OCI-LY7 (cell line): ENCODE data around the gene TBC1D13. TPM values are rescaled to one million over a fixed set of nuclear protein-coding genes. Genes with fewer than 3 reads are reported as not detected.

ENCODE experiments used
- BruUV-seq: library from RNA; stranded (reverse); fragments of 400-500 nt; replicated peaks from 2 replicates; lab custom pipeline; 2021; lab: Mats Ljungman, UMichigan
- CTCF ChIA-PET: fragments of 300-600 bp; sonication (Branson Sonifier 250); formaldehyde crosslinking; loops from one replicate; lab custom pipeline; 2022; ENCODE audit warnings: antibody characterized with exemption; ENCODE audit not compliant: unreplicated experiment; lab: Charles Lee
- POLR2A ChIA-PET: fragments of 300-600 bp; sonication (Branson Sonifier 250); formaldehyde crosslinking; loops from one replicate; lab custom pipeline; 2022; ENCODE audit warnings: antibody characterized with exemption; lab: Charles Lee
- DNase-seq: peaks from one replicate; pipeline ENCODE4 v3.0.0-alpha.2; 2015; ENCODE audit warnings: low spot score
- H2AFZ ChIP-seq: fragments of 200-600 bp; sonication (generic), shearing (Covaris generic); 2 replicates; pipeline ENCODE4 v1.6.1; 2014; ENCODE audit warnings: mild to moderate bottlenecking, antibody characterized with exemption, low read length, moderate library complexity
- H3K27ac ChIP-seq: fragments of 200-600 bp; sonication (generic); 2 replicates; pipeline ENCODE4 v1.5.1; 2014; ENCODE audit warnings: mixed run types, low read depth, mild to moderate bottlenecking, moderate library complexity, low read length, inconsistent platforms; ENCODE audit not compliant: poor library complexity, severe bottlenecking
- H3K36me3 ChIP-seq: fragments of 200-600 bp; sonication (generic); 2 replicates; pipeline ENCODE4 v1.6.1; 2014; ENCODE audit warnings: mild to moderate bottlenecking, antibody characterized with exemption, low read length, moderate library complexity, mixed read lengths; ENCODE audit not compliant: insufficient read depth
- H3K4me1 ChIP-seq: fragments of 200-600 bp; sonication (generic); 2 replicates; pipeline ENCODE4 v1.5.1; 2014; ENCODE audit warnings: mild to moderate bottlenecking, low read length; ENCODE audit not compliant: insufficient read depth, poor library complexity, severe bottlenecking
- H3K4me2 ChIP-seq: fragments of 200-600 bp; sonication (generic); 2 replicates; pipeline ENCODE4 v1.6.1; 2014; ENCODE audit warnings: mild to moderate bottlenecking, low read length
- H3K4me3 ChIP-seq: fragments of 200-600 bp; sonication (generic); 2 replicates; pipeline ENCODE4 v1.5.1; 2014; ENCODE audit warnings: mild to moderate bottlenecking, low read depth, low read length; ENCODE audit not compliant: poor library complexity, severe bottlenecking
- H3K79me2 ChIP-seq: fragments of 200-600 bp; sonication (generic); 2 replicates; pipeline ENCODE4 v1.6.1; 2016; ENCODE audit warnings: low read depth, mild to moderate bottlenecking, low read length, moderate library complexity, mixed read lengths; ENCODE audit not compliant: insufficient read depth
- H3K9me2 ChIP-seq: fragments of 200-600 bp; sonication (generic); 2 replicates; pipeline ENCODE4 v1.6.1; 2016; ENCODE audit warnings: mild to moderate bottlenecking, low read length, mixed read lengths; ENCODE audit not compliant: insufficient read depth
- H3K9me3 ChIP-seq: fragments of 200-600 bp; sonication (generic); 2 replicates; pipeline ENCODE4 v1.6.1; 2014; ENCODE audit warnings: mild to moderate bottlenecking, mixed run types, low read length, mixed read lengths
- H4K20me1 ChIP-seq: fragments of 200-600 bp; sonication (generic); 2 replicates; pipeline ENCODE4 v1.6.1; 2014; ENCODE audit warnings: mild to moderate bottlenecking, antibody characterized with exemption, low read length, moderate library complexity, mixed read lengths; ENCODE audit not compliant: insufficient read depth
- EZH2phosphoT487 ChIP-seq: fragments of 200-600 bp; sonication (generic); IDR thresholded peaks from 2 replicates; pipeline ENCODE4 v1.6.1; 2018; ENCODE audit warnings: low read depth, borderline replicate concordance, mild to moderate bottlenecking, mixed run types, antibody characterized with exemption, low read length, moderate library complexity, mixed read lengths
- intact Hi-C: fragments of 100-400 bp; cut with micrococcal nuclease; formaldehyde crosslinking; loops from one replicate; pipeline ENCODE4 v1.10.0; 2022; ENCODE audit not compliant: unreplicated experiment
- total RNA-seq, 2 experiments: library from RNA; depleted of rRNA in 1 of 2; stranded (reverse); fragments of >200 nt in 1 of 2; shearing (Covaris generic) in 1 of 2; gene quantifications; 2 replicates each; pipeline ENCODE4 v1.2.3, GENCODE V29; 2014 to 2022
- TF ChIP-seq, protein P1 (sequence below): fragments of 200-600 bp; sonication (generic); conservative IDR thresholded peaks from 2 replicates; pipeline ENCODE4 v1.5.1; 2014; ENCODE audit warnings: mild to moderate bottlenecking, antibody characterized with exemption, low read length, moderate library complexity, mixed read lengths

Gene TBC1D13
- total RNA-seq, 2 experiments from 2014 or later = 18.7 to 24.7 TPM

DNA sequence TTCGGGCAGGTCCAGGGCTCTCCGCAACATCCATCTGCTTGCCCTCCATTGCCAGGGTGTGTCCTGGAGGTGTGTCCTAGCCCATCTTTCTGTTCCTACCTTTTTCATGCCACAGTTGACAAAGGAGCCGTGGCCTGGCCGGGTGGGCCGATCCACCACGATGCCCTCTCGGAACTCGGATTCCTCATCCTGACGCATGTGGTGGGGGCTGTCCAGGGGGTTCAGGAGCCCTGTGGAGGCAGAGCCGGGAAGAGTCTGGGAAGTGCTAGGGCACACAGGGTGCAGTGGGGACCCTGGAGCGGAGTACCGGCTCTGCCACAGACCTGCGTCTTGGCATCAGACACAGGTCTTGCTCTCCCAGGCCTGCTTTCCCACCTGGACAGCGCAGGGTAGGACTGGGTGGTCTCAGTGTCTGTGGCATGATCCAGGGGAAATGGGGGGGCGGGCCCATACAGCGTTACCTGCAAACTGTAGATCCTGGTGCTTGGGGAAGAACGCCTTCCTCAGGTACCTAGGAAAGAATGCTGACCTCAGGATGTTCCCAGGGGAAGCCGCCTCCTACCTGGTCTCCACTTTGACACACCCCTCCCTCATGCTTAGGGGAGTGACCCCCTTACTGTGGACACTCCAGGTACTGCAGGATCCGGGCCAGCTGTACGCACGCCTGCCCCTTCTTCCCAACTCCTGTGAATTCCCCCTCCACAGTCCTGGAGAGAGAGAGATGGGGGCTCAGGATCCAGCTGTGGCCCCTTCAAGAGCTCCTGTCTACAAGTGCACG, 39.1 kb downstream of the TBC1D13 start:
- TF ChIP-seq EZH2phosphoT487 = no peak
- TF ChIP-seq, protein P1, sequence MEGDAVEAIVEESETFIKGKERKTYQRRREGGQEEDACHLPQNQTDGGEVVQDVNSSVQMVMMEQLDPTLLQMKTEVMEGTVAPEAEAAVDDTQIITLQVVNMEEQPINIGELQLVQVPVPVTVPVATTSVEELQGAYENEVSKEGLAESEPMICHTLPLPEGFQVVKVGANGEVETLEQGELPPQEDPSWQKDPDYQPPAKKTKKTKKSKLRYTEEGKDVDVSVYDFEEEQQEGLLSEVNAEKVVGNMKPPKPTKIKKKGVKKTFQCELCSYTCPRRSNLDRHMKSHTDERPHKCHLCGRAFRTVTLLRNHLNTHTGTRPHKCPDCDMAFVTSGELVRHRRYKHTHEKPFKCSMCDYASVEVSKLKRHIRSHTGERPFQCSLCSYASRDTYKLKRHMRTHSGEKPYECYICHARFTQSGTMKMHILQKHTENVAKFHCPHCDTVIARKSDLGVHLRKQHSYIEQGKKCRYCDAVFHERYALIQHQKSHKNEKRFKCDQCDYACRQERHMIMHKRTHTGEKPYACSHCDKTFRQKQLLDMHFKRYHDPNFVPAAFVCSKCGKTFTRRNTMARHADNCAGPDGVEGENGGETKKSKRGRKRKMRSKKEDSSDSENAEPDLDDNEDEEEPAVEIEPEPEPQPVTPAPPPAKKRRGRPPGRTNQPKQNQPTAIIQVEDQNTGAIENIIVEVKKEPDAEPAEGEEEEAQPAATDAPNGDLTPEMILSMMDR = no peak
- no peak for DNase-seq
- CTCF ChIA-PET = no interaction called here
- peaks cover 69% of the 10 kb centered on the region for H3K36me3 ChIP-seq
- no peaks in the 10 kb centered on the region for H3K9me3 ChIP-seq
- H3K4me2 ChIP-seq = no peak overlapping the region
- POLR2A ChIA-PET = interaction anchor here (0.6 to 1.4 kb wide), 3 partner anchors 8 to 139 kb away, joined by 3 to 6 read pairs (median 4); no protein-coding TSS in a partner anchor
- H3K4me3 ChIP-seq = no peak overlapping the region
- intact Hi-C loops = no loop called here
- no peaks in the 10 kb centered on the region for H3K9me2 ChIP-seq
- peaks cover 15% of the 10 kb centered on the region for H3K4me1 ChIP-seq
- peaks cover 15% of the 10 kb centered on the region; the same call in 1 of the 2 replicates for H3K79me2 ChIP-seq
- H4K20me1 ChIP-seq = no peaks in the 10 kb centered on the region
- no peak overlapping the region for H3K27ac ChIP-seq
- no TSS peak for BruUV-seq
- H2AFZ ChIP-seq = no peak overlapping the region

DNA sequence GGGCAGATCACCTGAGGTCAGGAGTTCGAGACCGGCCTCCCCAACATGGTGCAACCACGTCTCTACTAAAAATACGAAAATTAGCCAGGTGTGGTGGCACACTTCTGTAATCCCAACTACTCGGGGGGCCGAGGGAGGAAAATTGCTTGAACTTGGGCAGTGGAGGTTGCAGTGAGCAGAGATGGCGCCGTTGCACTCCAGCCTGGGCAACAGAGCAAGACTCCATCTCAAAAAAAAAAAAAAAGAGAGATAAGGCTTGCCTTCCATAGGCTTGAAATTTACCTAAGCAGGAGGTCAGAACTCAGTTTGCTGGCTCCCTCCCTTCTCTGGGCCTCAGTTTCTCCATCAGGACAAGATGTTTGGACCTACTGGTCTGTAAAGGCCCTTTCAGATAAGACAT, 41.2 kb downstream of the TBC1D13 start:
- no TSS peak for BruUV-seq
- no peaks in the 10 kb centered on the region for H4K20me1 ChIP-seq
- H3K4me2 ChIP-seq = peak overlapping the region; percentile 76
- POLR2A ChIA-PET = interaction anchor here (0.6 to 1.0 kb wide), 2 partner anchors 10 to 99 kb away, joined by 3 to 4 read pairs; partner anchors contain the start of gene ENDOG
- H3K79me2 ChIP-seq = peaks cover 15% of the 10 kb centered on the region; the same call in 1 of the 2 replicates
- intact Hi-C loops = no loop called here
- no peaks in the 10 kb centered on the region for H3K9me3 ChIP-seq
- H3K4me3 ChIP-seq = peak overlapping the region; percentile 80
- no peaks in the 10 kb centered on the region for H3K9me2 ChIP-seq
- TF ChIP-seq, protein P1 = peak; percentile 65
- TF ChIP-seq EZH2phosphoT487 = no peak
- peaks cover 15% of the 10 kb centered on the region for H3K4me1 ChIP-seq
- no peak overlapping the region for H2AFZ ChIP-seq
- CTCF ChIA-PET = interaction anchor here (0.6 to 1.8 kb wide), 2 partner anchors 10 to 200 kb away, joined by 5 to 9 read pairs; partner anchors contain the start of genes ENDOG and SH3GLB2
- peaks cover 53% of the 10 kb centered on the region for H3K36me3 ChIP-seq
- no peak for DNase-seq
- H3K27ac ChIP-seq = no peak overlapping the region
